ENCODE measurements around the gene SLC8A3.

- no peak for TF ChIP-seq CTCF (IDR thresholded peaks at IDR 0.05)
- TF ChIP-seq HOXA7 (CRISPR knock-in tag; IDR thresholded peaks at IDR 0.05) = no peak
- no peak for TF ChIP-seq MAX (IDR thresholded peaks at IDR 0.05)
- no peak for TF ChIP-seq PBX3 (IDR thresholded peaks at IDR 0.05)
- TF ChIP-seq EHMT2 (IDR thresholded peaks at IDR 0.05; ENCODE audit: low read depth) = no peak
- TF ChIP-seq REST (IDR thresholded peaks at IDR 0.05) = no peak
- no peak for TF ChIP-seq POLR2A (IDR thresholded peaks at IDR 0.05; ENCODE audit: low read length)
- no peak for TF ChIP-seq FOSB (CRISPR knock-in tag; IDR thresholded peaks at IDR 0.05)
Observed at GRCh38 chr14:70193396-70193795, 4.6 kb upstream of the SLC8A3 start.
